Panc1 (cell line): Measurements from ENCODE around the gene NAA38. TPM values are rescaled to one million over a fixed set of nuclear protein-coding genes. Genes with fewer than 3 reads are reported as not detected.

Experiments used
- ATAC-seq: fragments of 200-7000 bp; cut with Tn5 transposase; 2 replicates; pipeline ENCODE4 v1.9.1; 2020; ENCODE audit warnings: mild to moderate bottlenecking, moderate library complexity
- BruUV-seq: library from RNA; stranded (reverse); fragments of 400-500 nt; replicated peaks from 2 replicates; lab custom pipeline; 2021; lab: Mats Ljungman, UMichigan
- CTCF ChIA-PET: fragments of 300-600 bp; sonication (Branson Sonifier 250); formaldehyde crosslinking; loops from one replicate; lab custom pipeline; 2022; ENCODE audit warnings: antibody characterized with exemption; lab: Charles Lee
- POLR2A ChIA-PET: fragments of 300-600 bp; sonication (Branson Sonifier 250); formaldehyde crosslinking; loops from one replicate; lab custom pipeline; 2022; ENCODE audit warnings: antibody characterized with exemption; lab: Charles Lee
- DNase-seq: peaks from one replicate; pipeline ENCODE4 v3.0.0-alpha.2; 2010; ENCODE audit warnings: low read depth, low spot score
- H3K27ac ChIP-seq: 2 replicates; pipeline ENCODE4 v1.5.1; 2011; ENCODE audit warnings: mild to moderate bottlenecking, low read length, inconsistent platforms
- H3K27me3 ChIP-seq: fragments of 200-500 bp; sonication (Bioruptor generic); 2 replicates; pipeline ENCODE4 v1.6.0; 2014; ENCODE audit warnings: low read length, inconsistent platforms; ENCODE audit not compliant: control insufficient read depth, insufficient read depth
- H3K36me3 ChIP-seq: fragments of 200-500 bp; sonication (Bioruptor generic); 2 replicates; pipeline ENCODE4 v1.5.1; 2014; ENCODE audit warnings: inconsistent platforms, mild to moderate bottlenecking, low read length, moderate library complexity; ENCODE audit not compliant: control insufficient read depth, insufficient read depth
- H3K4me1 ChIP-seq: 2 replicates; pipeline ENCODE4 v1.5.1; 2011; ENCODE audit warnings: inconsistent platforms, mild to moderate bottlenecking, low read length, moderate library complexity; ENCODE audit not compliant: control insufficient read depth, insufficient read depth
- H3K4me3 ChIP-seq, 2 experiments: 2 replicates each; pipeline ENCODE4 v1.5.1; 2011 to 2012; ENCODE audit warnings: low read depth in 2 of 2, low read length in 2 of 2, mild to moderate bottlenecking in 2 of 2, inconsistent platforms in 1 of 2, moderate library complexity in 1 of 2
- H3K9me3 ChIP-seq: fragments of 200-500 bp; sonication (Bioruptor generic); 2 replicates; pipeline ENCODE4 v1.5.1; 2014; ENCODE audit warnings: low read depth, mild to moderate bottlenecking, inconsistent platforms, low read length, moderate library complexity; ENCODE audit not compliant: control insufficient read depth, insufficient read depth
- CTCF ChIP-seq: fragments of 450-650 bp; IDR thresholded peaks from 2 replicates; pipeline ENCODE4 v1.5.1; 2017; ENCODE audit warnings: mild to moderate bottlenecking
- POLR2AphosphoS5 ChIP-seq: IDR thresholded peaks from 2 replicates; pipeline ENCODE4 v1.6.1; 2012; ENCODE audit warnings: mild to moderate bottlenecking, low read depth, low read length, moderate library complexity
- REST ChIP-seq, 2 experiments: IDR thresholded peaks; 2 replicates each; pipeline ENCODE4 v1.6.1; 2011 to 2012; ENCODE audit warnings: low read depth in 2 of 2, control low read depth in 1 of 2, low read length in 1 of 2, mild to moderate bottlenecking in 1 of 2, moderate library complexity in 1 of 2; ENCODE audit not compliant: insufficient read depth in 1 of 2
- SIN3A ChIP-seq: IDR thresholded peaks from 2 replicates; pipeline ENCODE4 v1.6.1; 2012; ENCODE audit warnings: low read depth, mild to moderate bottlenecking, low read length, moderate library complexity, borderline replicate concordance; ENCODE audit not compliant: insufficient read depth
- TCF7L2 ChIP-seq: IDR thresholded peaks from 2 replicates; pipeline ENCODE4 v1.6.1; 2011; ENCODE audit warnings: mild to moderate bottlenecking, low read depth, low read length, inconsistent platforms
- in situ Hi-C: cut with HindIII; loops from 2 replicates; pipeline ENCODE4 v1.10.0; 2016; ENCODE audit warnings: low sequenced_read_pairs, low pct_unique_long_range_greater_than_20kb
- intact Hi-C: fragments of 100-400 bp; cut with micrococcal nuclease; formaldehyde crosslinking; loops from one replicate; pipeline ENCODE4 v1.10.0; 2022; ENCODE audit not compliant: unreplicated experiment
- total RNA-seq: library from RNA; stranded (reverse); gene quantifications from one replicate; pipeline ENCODE4 v1.2.1, GENCODE V29; 2021; ENCODE audit not compliant: unreplicated experiment

The NAA38 gene
- total RNA-seq, 1 experiment from 2014 or later = 75.2 TPM

GRCh38 chr17:7851438-7852261 lies 5.7 kb downstream of the NAA38 start:
- peaks cover 10% of the 10 kb centered on the region for H3K4me1 ChIP-seq
- peaks cover 2% of the 10 kb centered on the region; the same call in 1 of the 2 replicates for H3K36me3 ChIP-seq
- intact Hi-C loops = loop anchor here (10.0 kb wide), 1 partner anchor 107 kb away; no protein-coding TSS in a partner anchor
- no peak for TF ChIP-seq REST (IDR thresholded peaks at IDR 0.05; ENCODE audit: insufficient read depth in 1 of 2, low read depth in 2 of 2, low read length in 1 of 2)
- no peak for TF ChIP-seq TCF7L2
- TF ChIP-seq POLR2AphosphoS5 = no peak; the same call in 1 of the 2 replicates
- TF ChIP-seq SIN3A = peak; percentile 65; the same call in 1 of the 2 replicates
- peak; percentile 98 for TF ChIP-seq CTCF
- no peaks in the 10 kb centered on the region for H3K27me3 ChIP-seq
- in situ Hi-C loops = no loop called here
- ChIA-PET CTCF (interaction anchor here (0.9 kb wide), 1 partner anchor 20 kb away, joined by 3 read pairs; no protein-coding TSS in a partner anchor), POLR2A (no interaction called here)
- no peak overlapping the region for H3K27ac ChIP-seq
- DNase-seq (no peak), ATAC-seq (peak; percentile 91)
- BruUV-seq = no TSS peak
- no peaks in the 10 kb centered on the region for H3K9me3 ChIP-seq
- H3K4me3 ChIP-seq = peak overlapping the region in 1 of 2 experiments; percentile 8; a peak in 1 of 4 replicates

DNA sequence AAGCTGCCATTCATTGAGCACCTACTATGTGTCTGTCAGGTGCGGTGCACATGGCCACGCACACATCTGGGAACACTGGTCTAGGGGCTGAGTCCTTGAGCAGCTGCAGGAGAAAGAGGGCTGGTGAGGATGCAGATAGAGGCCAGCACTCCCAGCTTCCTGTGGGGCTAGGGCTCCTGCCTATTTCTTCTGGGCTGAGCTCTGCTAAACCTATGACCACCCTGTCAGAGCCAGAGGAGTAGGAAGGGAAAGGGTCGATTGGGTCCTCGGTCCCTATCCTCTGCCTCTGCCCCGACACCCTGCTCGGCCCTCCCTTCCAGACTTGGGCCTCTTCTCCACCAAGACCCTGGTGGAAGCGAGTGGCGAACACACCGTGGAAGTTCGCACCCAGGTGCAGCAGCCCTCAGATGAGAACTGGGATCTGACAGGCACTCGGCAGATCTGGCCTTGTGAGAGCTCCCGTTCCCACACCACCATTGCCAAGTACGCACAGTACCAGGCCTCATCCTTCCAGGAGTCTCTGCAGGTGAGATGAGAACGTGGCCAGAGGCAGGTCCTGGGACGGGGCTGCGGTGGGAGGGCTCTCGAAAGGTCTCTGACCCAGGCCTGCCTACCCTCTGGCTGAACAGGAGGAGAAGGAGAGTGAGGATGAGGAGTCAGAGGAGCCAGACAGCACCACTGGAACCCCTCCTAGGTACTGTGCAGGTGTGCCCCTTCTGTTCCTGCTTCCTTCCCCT lies 6.5 kb downstream of the NAA38 start:
- H3K27me3 ChIP-seq = no peaks in the 10 kb centered on the region
- no peak overlapping the region for H3K4me3 ChIP-seq
- in situ Hi-C loops = no loop called here
- H3K36me3 ChIP-seq = no peaks in the 10 kb centered on the region
- H3K4me1 ChIP-seq = peaks cover 10% of the 10 kb centered on the region
- no peak for TF ChIP-seq TCF7L2
- TF ChIP-seq REST (IDR thresholded peaks at IDR 0.05; ENCODE audit: insufficient read depth in 1 of 2, low read depth in 2 of 2, low read length in 1 of 2) = no peak
- TF ChIP-seq POLR2AphosphoS5 = no peak
- TF ChIP-seq SIN3A = no peak
- no peak for TF ChIP-seq CTCF
- DNase-seq (no peak), ATAC-seq (no peak)
- no peaks in the 10 kb centered on the region for H3K9me3 ChIP-seq
- POLR2A ChIA-PET = interaction anchor here (0.6 kb wide), 1 partner anchor 138 kb away, joined by 3 read pairs; no protein-coding TSS in a partner anchor
- no peak overlapping the region for H3K27ac ChIP-seq
- BruUV-seq = TSS peak; percentile 37
- intact Hi-C loops = loop anchor here (10.0 kb wide), 1 partner anchor 106 kb away; no protein-coding TSS in a partner anchor
- CTCF ChIA-PET = interaction anchor here (0.9 kb wide), 1 partner anchor 19 kb away, joined by 3 read pairs; no protein-coding TSS in a partner anchor
